Mesendoderm (in vitro differentiated cells): ENCODE measurements around the gene PPP1R13B.

Experiments
- DNase-seq: peaks from one replicate; pipeline ENCODE4 v3.0.0; 2013
- H2AK5ac ChIP-seq: 2 replicates; pipeline ENCODE4 v1.6.1; 2013; ENCODE audit warnings: low read length, inconsistent platforms
- H2BK120ac ChIP-seq: 2 replicates; pipeline ENCODE4 v1.6.1; 2013; ENCODE audit warnings: low read depth, mild to moderate bottlenecking, low read length, moderate library complexity, mixed read lengths
- H2BK15ac ChIP-seq: replicated peaks from 2 replicates; pipeline ENCODE4 v1.6.1; 2013; ENCODE audit warnings: low read depth, mild to moderate bottlenecking, moderate library complexity
- H2BK5ac ChIP-seq: 2 replicates; pipeline ENCODE4 v1.6.1; 2013; ENCODE audit warnings: low read length, inconsistent platforms
- H3K18ac ChIP-seq: 2 replicates; pipeline ENCODE4 v1.6.1; 2013; ENCODE audit warnings: mild to moderate bottlenecking, low read length, mixed read lengths
- H3K23ac ChIP-seq: one replicate; pipeline ENCODE4 v1.6.1; 2013; ENCODE audit warnings: low read length
- H3K27ac ChIP-seq: 2 replicates; pipeline ENCODE4 v1.5.1; 2013; ENCODE audit warnings: low read depth, mild to moderate bottlenecking, inconsistent platforms, low read length, moderate library complexity
- H3K27me3 ChIP-seq: 2 replicates; pipeline ENCODE4 v1.6.1; 2013; ENCODE audit warnings: low read length, control low read depth, mild to moderate bottlenecking, inconsistent platforms; ENCODE audit not compliant: insufficient read depth, poor library complexity
- H3K36me3 ChIP-seq: 2 replicates; pipeline ENCODE4 v1.6.1; 2013; ENCODE audit warnings: low read length, inconsistent platforms; ENCODE audit not compliant: control insufficient read depth, insufficient read depth
- H3K4ac ChIP-seq: one replicate; pipeline ENCODE4 v1.6.1; 2013; ENCODE audit warnings: low read depth, mild to moderate bottlenecking, low read length, moderate library complexity
- H3K4me1 ChIP-seq: 2 replicates; pipeline ENCODE4 v1.6.1; 2013; ENCODE audit warnings: low read depth, low read length, inconsistent platforms; ENCODE audit not compliant: control insufficient read depth
- H3K4me2 ChIP-seq: 2 replicates; pipeline ENCODE4 v1.6.1; 2013; ENCODE audit warnings: low read length
- H3K4me3 ChIP-seq: 2 replicates; pipeline ENCODE4 v1.5.1; 2013; ENCODE audit warnings: mild to moderate bottlenecking, low read length
- H3K56ac ChIP-seq: one replicate; pipeline ENCODE4 v1.6.1; 2013; ENCODE audit warnings: low read length
- H3K79me1 ChIP-seq: 2 replicates; pipeline ENCODE4 v1.6.1; 2013; ENCODE audit warnings: low read length, inconsistent platforms
- H3K79me2 ChIP-seq: 2 replicates; pipeline ENCODE4 v1.6.1; 2013; ENCODE audit warnings: mild to moderate bottlenecking, low read length; ENCODE audit not compliant: control insufficient read depth, insufficient read depth
- H3K9ac ChIP-seq: 2 replicates; pipeline ENCODE4 v1.6.1; 2013; ENCODE audit warnings: low read length, inconsistent platforms
- H4K5ac ChIP-seq: one replicate; pipeline ENCODE4 v1.6.1; 2013; ENCODE audit warnings: low read length
- H4K8ac ChIP-seq: one replicate; pipeline ENCODE4 v1.6.1; 2013; ENCODE audit warnings: low read depth, mild to moderate bottlenecking, control low read depth, low read length, moderate library complexity
- WGBS: extraction: QIAGEN DNeasy Blood & Tissue Kit; methylation state at CpG from one replicate; pipeline ENCODE4 v1.1.7; 2013; ENCODE audit warnings: low lambda C conversion rate, missing lambda C conversion rate; ENCODE audit not compliant: insufficient coverage; ENCODE audit errors: extremely low coverage; 5-methylcytosine and 5-hydroxymethylcytosine counted together

PPP1R13B gene

DNA sequence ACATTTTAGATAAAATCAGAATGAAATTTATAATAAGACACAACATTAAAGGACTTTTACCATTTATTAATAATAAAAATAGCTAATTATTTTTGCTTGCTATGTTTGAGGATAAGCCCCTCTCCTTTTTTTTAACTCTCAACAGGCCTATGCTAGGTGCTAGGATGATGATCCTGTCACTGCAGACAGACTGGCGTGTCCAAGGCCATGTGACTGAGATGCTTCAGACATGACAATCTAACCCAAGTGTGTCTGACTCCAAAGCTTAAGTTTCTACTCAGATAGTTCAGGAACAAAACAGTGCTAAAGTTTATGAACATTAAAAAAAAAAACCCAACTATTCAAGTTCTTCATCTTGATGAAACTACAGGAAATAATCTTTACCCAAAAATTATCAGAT is 29.8 kb downstream of the PPP1R13B start:
- Histone ChIP-seq H3K4ac (no peak overlapping the region), H3K79me1 (no peaks in the 10 kb centered on the region)
- WGBS, result no CpG with 5 or more reads among the region's 1 CpG

GRCh38 chr14:103816991-103817390 is 30.4 kb downstream of the PPP1R13B start:
- Histone ChIP-seq H3K4me3 (no peak overlapping the region), H3K18ac (no peak overlapping the region), H3K79me2 (no peaks in the 10 kb centered on the region), H3K27ac (no peak overlapping the region), H3K27me3 (no peaks in the 10 kb centered on the region), H3K79me1 (no peaks in the 10 kb centered on the region), H3K9ac (no peak overlapping the region), H3K4me2 (no peak overlapping the region), H3K4ac (no peak overlapping the region), H2BK15ac (no peak overlapping the region), H3K56ac (no peak overlapping the region), H2BK120ac (no peak overlapping the region), H3K23ac (no peak overlapping the region), H3K36me3 (no peaks in the 10 kb centered on the region), H4K8ac (no peak overlapping the region), H3K4me1 (no peaks in the 10 kb centered on the region), H4K5ac (no peak overlapping the region), H2BK5ac (no peak overlapping the region), H2AK5ac (no peak overlapping the region)
- no peak for DNase-seq
- no CpG with 5 or more reads among the region's 3 CpGs for whole genome bisulfite sequencing

More for the DNA sequence above, 29.8 kb downstream of the PPP1R13B start:
- H3K27ac ChIP-seq, result no peak overlapping the region
- H3K4me1 ChIP-seq, result no peaks in the 10 kb centered on the region
- H3K18ac ChIP-seq, result no peak overlapping the region
- no peaks in the 10 kb centered on the region for H3K27me3 ChIP-seq
- no peak overlapping the region for H3K4me3 ChIP-seq
- no peak overlapping the region for H2BK120ac ChIP-seq
- no peak overlapping the region for H3K4me2 ChIP-seq
- no peak for DNase-seq
- no peaks in the 10 kb centered on the region for H3K36me3 ChIP-seq
- no peak overlapping the region for H3K56ac ChIP-seq
- no peak overlapping the region for H2BK5ac ChIP-seq
- no peak overlapping the region for H2BK15ac ChIP-seq
- H3K9ac ChIP-seq, result no peak overlapping the region
- H2AK5ac ChIP-seq, result no peak overlapping the region
- H4K5ac ChIP-seq, result no peak overlapping the region
- no peaks in the 10 kb centered on the region for H3K79me2 ChIP-seq
- no peak overlapping the region for H3K23ac ChIP-seq
- no peak overlapping the region for H4K8ac ChIP-seq

- no peak overlapping the region for H3K23ac ChIP-seq
- no peak overlapping the region for H3K9ac ChIP-seq
- H2BK120ac ChIP-seq, result no peak overlapping the region
- no peak overlapping the region for H3K18ac ChIP-seq
- no CpG with 5 or more reads among the region's 7 CpGs for WGBS
- H2AK5ac ChIP-seq, result no peak overlapping the region
- H2BK5ac ChIP-seq, result no peak overlapping the region
- no peak overlapping the region for H3K4ac ChIP-seq
- H3K36me3 ChIP-seq, result no peaks in the 10 kb centered on the region
- no peaks in the 10 kb centered on the region for H3K79me1 ChIP-seq
- no peak overlapping the region for H4K8ac ChIP-seq
- H3K56ac ChIP-seq, result no peak overlapping the region
- H2BK15ac ChIP-seq, result no peak overlapping the region
- no peak overlapping the region for H3K27ac ChIP-seq
- H3K4me3 ChIP-seq, result no peak overlapping the region
- no peak overlapping the region for H4K5ac ChIP-seq
- H3K4me2 ChIP-seq, result no peak overlapping the region
- no peak for DNase-seq
- H3K4me1 ChIP-seq, result no peaks in the 10 kb centered on the region
- no peaks in the 10 kb centered on the region for H3K79me2 ChIP-seq
- no peaks in the 10 kb centered on the region for H3K27me3 ChIP-seq
These were observed 32.1 kb downstream of the PPP1R13B start for GRCh38 chr14:103815253-103815652.

DNA sequence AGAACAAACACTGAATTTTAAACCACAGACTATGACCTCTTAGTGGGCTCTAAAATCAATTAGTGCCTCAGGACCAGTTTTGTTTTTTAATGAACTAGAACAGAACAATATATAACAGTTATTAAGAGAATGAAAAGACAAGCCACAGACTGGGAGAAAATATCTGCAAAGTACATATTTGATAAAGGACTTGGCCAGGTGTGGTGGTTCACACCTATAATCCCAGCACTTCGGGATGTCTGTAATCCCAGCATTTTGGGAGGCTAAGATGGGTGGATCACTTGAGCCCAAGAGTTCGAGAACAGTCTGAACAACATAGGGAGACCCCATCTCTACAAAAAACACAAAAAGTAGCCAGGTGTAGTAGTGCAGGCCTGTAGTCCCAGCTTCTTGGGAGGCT is 36.2 kb downstream of the PPP1R13B start:
- WGBS, result no CpG with 5 or more reads among the region's 2 CpGs
- DNase-seq, result no peak
- no peak overlapping the region for H4K8ac ChIP-seq
- H3K23ac ChIP-seq, result no peak overlapping the region
- no peaks in the 10 kb centered on the region for H3K27me3 ChIP-seq
- H2BK120ac ChIP-seq, result no peak overlapping the region
- no peak overlapping the region for H3K27ac ChIP-seq
- no peak overlapping the region for H2BK15ac ChIP-seq
- no peak overlapping the region for H2AK5ac ChIP-seq
- no peak overlapping the region for H3K4me3 ChIP-seq
- H4K5ac ChIP-seq, result no peak overlapping the region
- no peaks in the 10 kb centered on the region for H3K4me1 ChIP-seq
- no peak overlapping the region for H3K18ac ChIP-seq
- no peak overlapping the region for H3K56ac ChIP-seq
- H3K9ac ChIP-seq, result no peak overlapping the region
- H3K79me2 ChIP-seq, result no peaks in the 10 kb centered on the region
- no peak overlapping the region for H3K4ac ChIP-seq
- H3K79me1 ChIP-seq, result no peaks in the 10 kb centered on the region
- H3K4me2 ChIP-seq, result no peak overlapping the region
- H2BK5ac ChIP-seq, result no peak overlapping the region
- H3K36me3 ChIP-seq, result no peaks in the 10 kb centered on the region

DNA sequence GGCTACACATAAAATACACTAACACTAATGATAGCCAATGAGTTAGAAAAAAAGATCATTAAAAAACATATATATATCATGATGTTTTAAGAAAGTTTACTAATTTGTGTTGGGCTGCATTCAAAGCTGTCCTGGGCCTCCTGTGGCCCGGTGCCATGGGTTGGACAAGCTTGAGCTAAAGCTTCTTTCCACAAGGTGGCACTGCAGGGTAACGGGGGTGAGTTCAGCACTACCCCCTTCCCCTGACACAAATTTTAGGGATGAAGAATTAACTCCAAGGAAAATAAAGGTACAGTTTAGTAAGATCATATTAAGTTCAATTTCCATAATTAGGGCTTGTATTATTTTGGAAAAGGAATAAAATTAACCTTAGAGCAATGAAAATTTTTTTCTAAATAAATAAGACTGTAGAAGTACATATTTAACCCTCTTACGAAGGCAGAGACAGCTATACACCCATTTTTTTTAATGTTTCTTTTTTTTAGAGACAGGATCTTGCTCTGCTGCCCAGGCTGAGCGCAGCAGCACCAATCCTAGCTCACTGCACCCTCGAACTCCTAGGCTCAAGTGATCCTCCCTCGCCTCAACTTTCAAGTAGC is 38.9 kb downstream of the PPP1R13B start:
- Histone ChIP-seq H3K4me1 (no peaks in the 10 kb centered on the region), H3K18ac (no peak overlapping the region), H4K8ac (no peak overlapping the region), H2BK15ac (no peak overlapping the region), H3K79me1 (no peaks in the 10 kb centered on the region), H3K36me3 (no peaks in the 10 kb centered on the region), H2BK5ac (no peak overlapping the region), H4K5ac (no peak overlapping the region), H3K27me3 (no peaks in the 10 kb centered on the region), H3K56ac (no peak overlapping the region), H3K4me2 (no peak overlapping the region), H2BK120ac (no peak overlapping the region), H3K79me2 (no peaks in the 10 kb centered on the region), H2AK5ac (no peak overlapping the region), H3K27ac (no peak overlapping the region), H3K9ac (no peak overlapping the region), H3K4me3 (no peak overlapping the region), H3K23ac (no peak overlapping the region), H3K4ac (no peak overlapping the region)
- WGBS, result no CpG with 5 or more reads among the region's 6 CpGs
- DNase-seq, result peak; percentile 75

GRCh38 chr14:103806805-103807204 is 40.6 kb downstream of the PPP1R13B start:
- DNase-seq, result no peak
- H3K23ac ChIP-seq, result no peak overlapping the region
- WGBS, result no CpG with 5 or more reads among the region's 5 CpGs

More at GRCh38 chr14:103806805-103807204, 40.6 kb downstream of the PPP1R13B start:
- no peak overlapping the region for H3K9ac ChIP-seq
- H2BK5ac ChIP-seq, result no peak overlapping the region
- no peak overlapping the region for H3K4me3 ChIP-seq
- H3K4me1 ChIP-seq, result no peaks in the 10 kb centered on the region
- H3K79me2 ChIP-seq, result no peaks in the 10 kb centered on the region
- no peaks in the 10 kb centered on the region for H3K79me1 ChIP-seq
- no peak overlapping the region for H3K27ac ChIP-seq
- H3K4me2 ChIP-seq, result no peak overlapping the region
- H3K4ac ChIP-seq, result no peak overlapping the region
- H3K56ac ChIP-seq, result no peak overlapping the region
- no peaks in the 10 kb centered on the region for H3K36me3 ChIP-seq
- no peak overlapping the region for H4K8ac ChIP-seq
- no peak overlapping the region for H4K5ac ChIP-seq
- H3K27me3 ChIP-seq, result no peaks in the 10 kb centered on the region
- H2AK5ac ChIP-seq, result no peak overlapping the region
- no peak overlapping the region for H2BK15ac ChIP-seq
- H3K18ac ChIP-seq, result no peak overlapping the region
- H2BK120ac ChIP-seq, result no peak overlapping the region
